OCI-LY7 (cell line): ENCODE data around the gene PLCXD1. TPM values are rescaled to one million over a fixed set of nuclear protein-coding genes. Genes with fewer than 3 reads are reported as not detected.

ENCODE experiments used
- BruUV-seq: library from RNA; stranded (reverse); fragments of 400-500 nt; replicated peaks from 2 replicates; lab custom pipeline; 2021; lab: Mats Ljungman, UMichigan
- CTCF ChIA-PET: fragments of 300-600 bp; sonication (Branson Sonifier 250); formaldehyde crosslinking; loops from one replicate; lab custom pipeline; 2022; ENCODE audit warnings: antibody characterized with exemption; ENCODE audit not compliant: unreplicated experiment; lab: Charles Lee
- POLR2A ChIA-PET: fragments of 300-600 bp; sonication (Branson Sonifier 250); formaldehyde crosslinking; loops from one replicate; lab custom pipeline; 2022; ENCODE audit warnings: antibody characterized with exemption; lab: Charles Lee
- DNase-seq: peaks from one replicate; pipeline ENCODE4 v3.0.0-alpha.2; 2015; ENCODE audit warnings: low spot score
- H2AFZ ChIP-seq: fragments of 200-600 bp; sonication (generic), shearing (Covaris generic); 2 replicates; pipeline ENCODE4 v1.6.1; 2014; ENCODE audit warnings: mild to moderate bottlenecking, antibody characterized with exemption, low read length, moderate library complexity
- H3K27ac ChIP-seq: fragments of 200-600 bp; sonication (generic); 2 replicates; pipeline ENCODE4 v1.5.1; 2014; ENCODE audit warnings: mixed run types, low read depth, mild to moderate bottlenecking, moderate library complexity, low read length, inconsistent platforms; ENCODE audit not compliant: poor library complexity, severe bottlenecking
- H3K36me3 ChIP-seq: fragments of 200-600 bp; sonication (generic); 2 replicates; pipeline ENCODE4 v1.6.1; 2014; ENCODE audit warnings: mild to moderate bottlenecking, antibody characterized with exemption, low read length, moderate library complexity, mixed read lengths; ENCODE audit not compliant: insufficient read depth
- H3K4me1 ChIP-seq: fragments of 200-600 bp; sonication (generic); 2 replicates; pipeline ENCODE4 v1.5.1; 2014; ENCODE audit warnings: mild to moderate bottlenecking, low read length; ENCODE audit not compliant: insufficient read depth, poor library complexity, severe bottlenecking
- H3K4me2 ChIP-seq: fragments of 200-600 bp; sonication (generic); 2 replicates; pipeline ENCODE4 v1.6.1; 2014; ENCODE audit warnings: mild to moderate bottlenecking, low read length
- H3K4me3 ChIP-seq: fragments of 200-600 bp; sonication (generic); 2 replicates; pipeline ENCODE4 v1.5.1; 2014; ENCODE audit warnings: mild to moderate bottlenecking, low read depth, low read length; ENCODE audit not compliant: poor library complexity, severe bottlenecking
- H3K79me2 ChIP-seq: fragments of 200-600 bp; sonication (generic); 2 replicates; pipeline ENCODE4 v1.6.1; 2016; ENCODE audit warnings: low read depth, mild to moderate bottlenecking, low read length, moderate library complexity, mixed read lengths; ENCODE audit not compliant: insufficient read depth
- H3K9me2 ChIP-seq: fragments of 200-600 bp; sonication (generic); 2 replicates; pipeline ENCODE4 v1.6.1; 2016; ENCODE audit warnings: mild to moderate bottlenecking, low read length, mixed read lengths; ENCODE audit not compliant: insufficient read depth
- H3K9me3 ChIP-seq: fragments of 200-600 bp; sonication (generic); 2 replicates; pipeline ENCODE4 v1.6.1; 2014; ENCODE audit warnings: mild to moderate bottlenecking, mixed run types, low read length, mixed read lengths
- H4K20me1 ChIP-seq: fragments of 200-600 bp; sonication (generic); 2 replicates; pipeline ENCODE4 v1.6.1; 2014; ENCODE audit warnings: mild to moderate bottlenecking, antibody characterized with exemption, low read length, moderate library complexity, mixed read lengths; ENCODE audit not compliant: insufficient read depth
- CTCF ChIP-seq: fragments of 200-600 bp; sonication (generic); conservative IDR thresholded peaks from 2 replicates; pipeline ENCODE4 v1.5.1; 2014; ENCODE audit warnings: mild to moderate bottlenecking, antibody characterized with exemption, low read length, moderate library complexity, mixed read lengths
- EZH2phosphoT487 ChIP-seq: fragments of 200-600 bp; sonication (generic); IDR thresholded peaks from 2 replicates; pipeline ENCODE4 v1.6.1; 2018; ENCODE audit warnings: low read depth, borderline replicate concordance, mild to moderate bottlenecking, mixed run types, antibody characterized with exemption, low read length, moderate library complexity, mixed read lengths
- intact Hi-C: fragments of 100-400 bp; cut with micrococcal nuclease; formaldehyde crosslinking; loops from one replicate; pipeline ENCODE4 v1.10.0; 2022; ENCODE audit not compliant: unreplicated experiment
- total RNA-seq, 2 experiments: library from RNA; depleted of rRNA in 1 of 2; stranded (reverse); fragments of >200 nt in 1 of 2; shearing (Covaris generic) in 1 of 2; gene quantifications; 2 replicates each; pipeline ENCODE4 v1.2.3, GENCODE V29; 2014 to 2022

Gene PLCXD1
- total RNA-seq, 2 experiments from 2014 or later = 86.0 to 133 TPM

- no TSS peak for BruUV-seq
- ChIA-PET POLR2A (no interaction called here), CTCF (no interaction called here)
- H4K20me1 ChIP-seq = no peaks in the 10 kb centered on the region; the same call in 1 of the 2 replicates
- peaks cover 6% of the 10 kb centered on the region for H3K4me1 ChIP-seq
- H3K27ac ChIP-seq = no peak overlapping the region
- no peaks in the 10 kb centered on the region for H3K9me2 ChIP-seq
- no peak overlapping the region for H3K4me2 ChIP-seq
- no peak overlapping the region for H2AFZ ChIP-seq
- no peak for DNase-seq
- peaks cover 80% of the 10 kb centered on the region for H3K36me3 ChIP-seq
- H3K4me3 ChIP-seq = no peak overlapping the region
- H3K9me3 ChIP-seq = no peaks in the 10 kb centered on the region
- peaks cover 31% of the 10 kb centered on the region for H3K79me2 ChIP-seq
- TF ChIP-seq CTCF (no peak), EZH2phosphoT487 (no peak)
- intact Hi-C loops = no loop called here
Observed at GRCh38 chrX:287670-288069, 6.5 kb downstream of the PLCXD1 start.

GRCh38 chrX:288561-288991 is 7.4 kb downstream of the PLCXD1 start:
- CTCF ChIA-PET = no interaction called here
- BruUV-seq = no TSS peak
- Histone ChIP-seq H3K4me2 (no peak overlapping the region), H3K36me3 (peaks cover 89% of the 10 kb centered on the region), H2AFZ (no peak overlapping the region), H3K9me3 (no peaks in the 10 kb centered on the region), H3K79me2 (peaks cover 30% of the 10 kb centered on the region), H3K4me3 (no peak overlapping the region), H4K20me1 (no peaks in the 10 kb centered on the region; the same call in 1 of the 2 replicates), H3K27ac (no peak overlapping the region), H3K4me1 (peaks cover 6% of the 10 kb centered on the region), H3K9me2 (no peaks in the 10 kb centered on the region)
- TF ChIP-seq CTCF (no peak), EZH2phosphoT487 (no peak)
- DNase-seq = no peak
- POLR2A ChIA-PET = no interaction called here
- intact Hi-C loops = no loop called here

- Histone ChIP-seq H3K79me2 (peaks cover 18% of the 10 kb centered on the region; the same call in 1 of the 2 replicates), H3K4me1 (no peaks in the 10 kb centered on the region), H2AFZ (no peak overlapping the region), H3K9me3 (no peaks in the 10 kb centered on the region), H3K36me3 (peaks cover 87% of the 10 kb centered on the region), H3K27ac (no peak overlapping the region), H3K4me3 (no peak overlapping the region), H3K4me2 (no peak overlapping the region), H4K20me1 (no peaks in the 10 kb centered on the region; the same call in 1 of the 2 replicates), H3K9me2 (no peaks in the 10 kb centered on the region)
- POLR2A ChIA-PET = no interaction called here
- CTCF ChIA-PET = no interaction called here
- TF ChIP-seq CTCF (no peak), EZH2phosphoT487 (no peak)
- intact Hi-C loops = no loop called here
- no peak for DNase-seq
- BruUV-seq = TSS peak; percentile 59
Observed at GRCh38 chrX:290476-291166, 9.4 kb downstream of the PLCXD1 start.
